AG04450 (cell line): ENCODE data around the gene RCAN2. TPM values are rescaled to one million over a fixed set of nuclear protein-coding genes. Genes with fewer than 3 reads are reported as not detected.

ENCODE experiments used
- CTCF ChIA-PET: fragments of 300-600, 350-600 bp; formaldehyde crosslinking; extraction: SDS; loops from one replicate; lab custom pipeline; 2022; ENCODE audit warnings: antibody characterized with exemption, inconsistent platforms; lab: Charles Lee
- POLR2A ChIA-PET: fragments of 350-600 bp; formaldehyde crosslinking; extraction: SDS; loops from one replicate; lab custom pipeline; 2021; ENCODE audit warnings: antibody characterized with exemption, inconsistent platforms; lab: Yijun Ruan, JAX
- DNase-seq: peaks from one replicate; pipeline ENCODE4 v3.0.0-alpha.2; 2011; ENCODE audit warnings: low read depth, low spot score
- H3K27ac ChIP-seq: one replicate; pipeline ENCODE4 v1.5.1; 2012; ENCODE audit warnings: low read depth, low read length, control low read depth
- H3K27me3 ChIP-seq: one replicate; pipeline ENCODE4 v1.6.0; 2012; ENCODE audit warnings: low read length; ENCODE audit not compliant: control insufficient read depth, insufficient read depth
- H3K4me3 ChIP-seq: 2 replicates; pipeline ENCODE4 v1.5.1; 2011; ENCODE audit warnings: mild to moderate bottlenecking, low read depth, low read length, control low read depth
- H3K9me3 ChIP-seq: 2 replicates; pipeline ENCODE4 v1.5.1; 2012; ENCODE audit warnings: low read length; ENCODE audit not compliant: control insufficient read depth, insufficient read depth
- polyA plus RNA-seq: library from polyadenylated mRNA; depleted of rRNA; stranded (reverse); fragments of >200 nt; gene quantifications from 2 replicates; pipeline ENCODE4 v1.2.3, GENCODE V29; 2011
- TF ChIP-seq, protein P1 (sequence below): IDR thresholded peaks from 2 replicates; pipeline ENCODE4 v1.5.1; 2011; ENCODE audit warnings: low read depth, low read length, control low read depth, inconsistent platforms

The RCAN2 gene
- polyA plus RNA-seq, 1 experiment, result 0.11 TPM

DNA sequence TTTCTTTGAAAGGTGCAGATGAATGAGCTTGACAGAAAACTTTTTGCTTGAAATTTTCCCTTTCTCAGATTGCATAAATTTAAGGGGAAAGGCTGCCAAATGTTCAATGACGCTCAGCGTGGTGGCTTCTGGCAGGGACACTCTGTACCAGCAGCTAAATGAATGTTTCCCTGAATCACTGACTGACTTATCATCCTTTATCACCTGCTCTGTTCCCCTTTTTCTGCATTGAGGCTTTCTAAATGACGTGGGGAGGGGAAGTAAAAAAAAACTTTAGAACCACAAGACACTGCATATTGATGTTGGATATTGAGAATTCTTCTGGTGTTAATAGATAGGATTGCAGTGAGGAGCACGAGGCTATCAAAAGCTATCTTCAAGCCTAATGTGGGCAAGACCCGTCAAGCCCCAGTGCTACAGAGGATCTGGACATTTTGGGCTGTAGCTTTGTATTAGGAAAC lies 273.5 kb downstream of the RCAN2 start:
- ChIA-PET POLR2A (no interaction called here), CTCF (no interaction called here)
- TF ChIP-seq, protein P1, sequence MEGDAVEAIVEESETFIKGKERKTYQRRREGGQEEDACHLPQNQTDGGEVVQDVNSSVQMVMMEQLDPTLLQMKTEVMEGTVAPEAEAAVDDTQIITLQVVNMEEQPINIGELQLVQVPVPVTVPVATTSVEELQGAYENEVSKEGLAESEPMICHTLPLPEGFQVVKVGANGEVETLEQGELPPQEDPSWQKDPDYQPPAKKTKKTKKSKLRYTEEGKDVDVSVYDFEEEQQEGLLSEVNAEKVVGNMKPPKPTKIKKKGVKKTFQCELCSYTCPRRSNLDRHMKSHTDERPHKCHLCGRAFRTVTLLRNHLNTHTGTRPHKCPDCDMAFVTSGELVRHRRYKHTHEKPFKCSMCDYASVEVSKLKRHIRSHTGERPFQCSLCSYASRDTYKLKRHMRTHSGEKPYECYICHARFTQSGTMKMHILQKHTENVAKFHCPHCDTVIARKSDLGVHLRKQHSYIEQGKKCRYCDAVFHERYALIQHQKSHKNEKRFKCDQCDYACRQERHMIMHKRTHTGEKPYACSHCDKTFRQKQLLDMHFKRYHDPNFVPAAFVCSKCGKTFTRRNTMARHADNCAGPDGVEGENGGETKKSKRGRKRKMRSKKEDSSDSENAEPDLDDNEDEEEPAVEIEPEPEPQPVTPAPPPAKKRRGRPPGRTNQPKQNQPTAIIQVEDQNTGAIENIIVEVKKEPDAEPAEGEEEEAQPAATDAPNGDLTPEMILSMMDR, result no peak

DNA sequence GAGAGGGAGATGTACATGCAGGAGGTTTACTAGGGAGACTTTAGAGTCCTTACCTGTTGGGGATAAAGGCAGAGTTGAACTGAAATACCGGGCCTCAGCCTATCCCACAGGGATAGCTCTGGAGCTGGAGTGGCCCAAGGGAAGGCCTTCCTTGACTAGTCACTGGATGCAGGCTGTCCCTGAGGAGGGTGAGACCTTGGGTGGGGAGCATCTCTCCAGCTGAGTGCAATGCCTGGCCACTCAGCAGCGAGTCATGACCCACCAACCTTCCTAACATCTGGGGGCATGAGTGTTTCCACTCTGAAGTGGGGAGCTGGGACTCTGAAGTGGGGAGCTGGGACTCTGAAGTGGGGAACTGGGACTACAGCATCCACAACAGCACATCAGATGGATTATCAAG lies 274.4 kb downstream of the RCAN2 start:
- no peaks in the 10 kb centered on the region for H3K27me3 ChIP-seq
- CTCF ChIA-PET, result no interaction called here
- POLR2A ChIA-PET, result no interaction called here
- TF ChIP-seq, protein P1, result no peak
- DNase-seq, result no peak
- no peak overlapping the region for H3K4me3 ChIP-seq
- H3K27ac ChIP-seq, result no peak overlapping the region
- H3K9me3 ChIP-seq, result no peaks in the 10 kb centered on the region

More for the DNA sequence above, 273.5 kb downstream of the RCAN2 start:
- no peak overlapping the region for H3K27ac ChIP-seq
- no peak overlapping the region for H3K4me3 ChIP-seq
- H3K9me3 ChIP-seq, result no peaks in the 10 kb centered on the region
- no peak for DNase-seq
- H3K27me3 ChIP-seq, result no peaks in the 10 kb centered on the region

DNA sequence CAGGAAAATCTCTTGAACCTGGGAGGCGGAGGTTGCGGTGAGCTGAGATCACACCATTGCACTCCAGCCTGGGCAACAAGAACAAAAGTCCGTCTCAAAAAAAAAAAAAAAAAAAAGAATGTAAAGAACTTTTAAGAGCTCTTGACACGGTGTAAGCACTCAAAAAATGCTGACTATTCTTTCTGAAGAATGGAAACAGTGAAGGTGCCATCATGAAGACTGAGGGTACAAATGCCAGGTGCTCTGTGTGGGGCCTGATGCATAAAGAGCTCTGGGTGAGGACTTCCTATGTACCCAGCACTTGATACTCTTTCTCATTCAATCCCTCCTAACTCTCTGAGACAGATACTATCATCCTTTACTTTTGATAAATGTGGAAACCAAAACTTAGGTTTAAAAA lies 275.5 kb downstream of the RCAN2 start:
- CTCF ChIA-PET, result no interaction called here
- H3K9me3 ChIP-seq, result no peaks in the 10 kb centered on the region
- no peak for DNase-seq

DNA sequence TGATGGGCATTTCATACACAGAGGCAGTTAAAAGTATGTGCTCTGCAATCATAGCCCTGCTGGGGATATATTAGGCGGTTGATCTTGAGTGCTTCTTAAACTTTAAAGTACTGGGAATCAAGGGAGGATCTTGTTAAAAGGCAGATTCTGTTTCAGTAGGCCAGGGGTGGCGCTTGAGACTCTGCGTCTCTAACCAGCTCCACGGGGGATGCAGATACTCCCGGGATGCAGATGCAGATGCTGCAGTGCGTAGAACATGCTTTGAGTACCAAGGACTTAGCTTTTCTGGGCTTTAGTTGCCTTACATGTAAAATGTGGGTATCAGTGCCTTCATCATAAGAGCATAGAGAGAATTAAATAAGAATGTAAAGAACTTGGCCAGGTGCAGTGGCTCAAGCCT lies 276.0 kb downstream of the RCAN2 start:
- H3K9me3 ChIP-seq, result no peaks in the 10 kb centered on the region
- no peak overlapping the region for H3K4me3 ChIP-seq
- H3K27ac ChIP-seq, result no peak overlapping the region
- no peaks in the 10 kb centered on the region for H3K27me3 ChIP-seq
- ChIA-PET POLR2A (no interaction called here), CTCF (no interaction called here)
- DNase-seq, result no peak
- TF ChIP-seq, protein P1, result no peak

More for the DNA sequence above, 275.5 kb downstream of the RCAN2 start:
- no peak overlapping the region for H3K27ac ChIP-seq
- TF ChIP-seq, protein P1, result no peak
- POLR2A ChIA-PET, result no interaction called here
- H3K27me3 ChIP-seq, result no peaks in the 10 kb centered on the region
- no peak overlapping the region for H3K4me3 ChIP-seq

DNA sequence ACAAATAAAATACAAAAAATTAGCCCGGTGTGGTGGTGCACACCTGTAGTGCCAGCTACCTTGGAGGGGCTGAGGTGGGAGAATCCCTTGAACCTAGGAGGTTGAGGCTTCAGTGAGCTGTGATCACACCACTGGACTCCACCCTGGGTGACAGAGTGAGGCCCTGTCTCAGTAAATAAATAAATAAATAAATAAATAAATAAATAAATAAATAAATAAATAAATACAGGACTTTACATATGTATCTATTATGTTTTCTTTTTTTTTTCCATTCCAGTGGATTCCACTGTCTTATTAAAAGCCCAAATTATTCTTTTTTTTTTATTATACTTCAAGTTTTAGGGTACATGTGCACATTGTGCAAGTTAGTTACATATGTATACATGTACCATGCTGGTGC lies 279.3 kb downstream of the RCAN2 start:
- no peaks in the 10 kb centered on the region for H3K9me3 ChIP-seq
- no peak for DNase-seq
- H3K27me3 ChIP-seq, result no peaks in the 10 kb centered on the region
- ChIA-PET POLR2A (no interaction called here), CTCF (no interaction called here)
- no peak overlapping the region for H3K27ac ChIP-seq
- TF ChIP-seq, protein P1, result no peak
- no peak overlapping the region for H3K4me3 ChIP-seq
